ENCODE data around the gene CASR. TPM values are rescaled to one million over a fixed set of nuclear protein-coding genes. Genes with fewer than 3 reads are reported as not detected.

Gene CASR
- total RNA-seq, 1 experiment from 2014 or later = not detected

- Histone ChIP-seq H3K4me3 (ENCODE audit: low read depth, low read length, poor library complexity, severe bottlenecking) (no peak overlapping the region), H3K36me3 (ENCODE audit: insufficient read depth, low read length, poor library complexity, severe bottlenecking) (no peaks in the 10 kb centered on the region), H3K9me3 (ENCODE audit: low read depth, low read length, poor library complexity, severe bottlenecking) (no peaks in the 10 kb centered on the region), H3K27ac (ENCODE audit: low read depth, low read length, poor library complexity, severe bottlenecking) (no peak overlapping the region), H3K27me3 (replicated peaks; ENCODE audit: insufficient read depth, low read depth, low read length, poor library complexity) (peaks cover 38% of the 10 kb centered on the region), H3K4me1 (ENCODE audit: insufficient read depth, low read length, poor library complexity, severe bottlenecking) (no peaks in the 10 kb centered on the region)
- intact Hi-C loops (cut with micrococcal nuclease; ENCODE audit: unreplicated experiment) = no loop called here
- no peak for DNase-seq (ENCODE audit: low spot score)
- no TSS peak for BruUV-seq (replicated peaks)
- TF ChIP-seq CTCF (conservative IDR thresholded peaks at IDR 0.05; ENCODE audit: low read depth, low read length) (no peak), EZH2 (IDR thresholded peaks at IDR 0.05; ENCODE audit: borderline replicate concordance, low read depth, low read length, poor library complexity, severe bottlenecking) (no peak)
- POLR2A ChIA-PET (ENCODE audit: low non-redundant PET) = no interaction called here
- CTCF ChIA-PET = no interaction called here
These were observed 98.4 kb downstream of the CASR start for GRCh38 chr3:122281891-122282290.

- BruUV-seq (replicated peaks) = no TSS peak
- H3K27me3 ChIP-seq (replicated peaks; ENCODE audit: insufficient read depth, low read depth, low read length, poor library complexity) = peaks cover 34% of the 10 kb centered on the region
- ChIA-PET POLR2A (ENCODE audit: low non-redundant PET) (no interaction called here), CTCF (no interaction called here)
- intact Hi-C loops (cut with micrococcal nuclease; ENCODE audit: unreplicated experiment) = no loop called here
- DNase-seq (ENCODE audit: low spot score) = no peak
- H3K4me3 ChIP-seq (ENCODE audit: low read depth, low read length, poor library complexity, severe bottlenecking) = no peak overlapping the region
- H3K27ac ChIP-seq (ENCODE audit: low read depth, low read length, poor library complexity, severe bottlenecking) = no peak overlapping the region
- no peaks in the 10 kb centered on the region for H3K4me1 ChIP-seq (ENCODE audit: insufficient read depth, low read length, poor library complexity, severe bottlenecking)
- H3K36me3 ChIP-seq (ENCODE audit: insufficient read depth, low read length, poor library complexity, severe bottlenecking) = no peaks in the 10 kb centered on the region
- TF ChIP-seq EZH2 (IDR thresholded peaks at IDR 0.05; ENCODE audit: borderline replicate concordance, low read depth, low read length, poor library complexity, severe bottlenecking) = no peak
- TF ChIP-seq CTCF (conservative IDR thresholded peaks at IDR 0.05; ENCODE audit: low read depth, low read length) = no peak
- H3K9me3 ChIP-seq (ENCODE audit: low read depth, low read length, poor library complexity, severe bottlenecking) = no peaks in the 10 kb centered on the region
These were observed 100.5 kb downstream of the CASR start for GRCh38 chr3:122283796-122284445.

- POLR2A ChIA-PET (ENCODE audit: low non-redundant PET) = no interaction called here
- intact Hi-C loops (cut with micrococcal nuclease; ENCODE audit: unreplicated experiment) = no loop called here
- no peak overlapping the region for H3K27ac ChIP-seq (ENCODE audit: low read depth, low read length, poor library complexity, severe bottlenecking)
- DNase-seq (ENCODE audit: low spot score) = no peak
- no peak overlapping the region for H3K4me3 ChIP-seq (ENCODE audit: low read depth, low read length, poor library complexity, severe bottlenecking)
- no peaks in the 10 kb centered on the region for H3K9me3 ChIP-seq (ENCODE audit: low read depth, low read length, poor library complexity, severe bottlenecking)
- peaks cover 34% of the 10 kb centered on the region for H3K27me3 ChIP-seq (replicated peaks; ENCODE audit: insufficient read depth, low read depth, low read length, poor library complexity)
- no peaks in the 10 kb centered on the region for H3K36me3 ChIP-seq (ENCODE audit: insufficient read depth, low read length, poor library complexity, severe bottlenecking)
- CTCF ChIA-PET = no interaction called here
- H3K4me1 ChIP-seq (ENCODE audit: insufficient read depth, low read length, poor library complexity, severe bottlenecking) = no peaks in the 10 kb centered on the region
- BruUV-seq (replicated peaks) = no TSS peak
- TF ChIP-seq CTCF (conservative IDR thresholded peaks at IDR 0.05; ENCODE audit: low read depth, low read length) = no peak
- TF ChIP-seq EZH2 (IDR thresholded peaks at IDR 0.05; ENCODE audit: borderline replicate concordance, low read depth, low read length, poor library complexity, severe bottlenecking) = no peak
These were observed 101.0 kb downstream of the CASR start for GRCh38 chr3:122284486-122284885.

Measured in A673 (cell line).